Measurements from ENCODE around the gene RELT.
A peak's percentile ranks its signal among the peaks of the same experiment; 100 is the strongest.

RELT gene

GRCh38 chr11:73376160-73376802, at the start of gene RELT:
RELT (plus strand) TSS chr11:73376399; CDS start chr11:73389137, 12,738 bp downstream.
- DNase-seq, result peak; percentile 94

- DNase-seq, result no peak
Measured at GRCh38 chr11:73326929-73327811, 49.0 kb upstream of the RELT start.

GRCh38 chr11:73327812-73328364, 48.3 kb upstream of the RELT start:
- DNase-seq, result no peak

GRCh38 chr11:73330569-73331093, 45.6 kb upstream of the RELT start:
- DNase-seq, result no peak

GRCh38 chr11:73331138-73331916, 44.9 kb upstream of the RELT start:
- DNase-seq, result no peak

- DNase-seq, result no peak
Measured at GRCh38 chr11:73333173-73333572, 43.0 kb upstream of the RELT start.

- no peak for DNase-seq
Measured at GRCh38 chr11:73333640-73334383, 42.4 kb upstream of the RELT start.

- DNase-seq, result no peak
Measured at GRCh38 chr11:73334384-73335203, 41.6 kb upstream of the RELT start.

GRCh38 chr11:73335204-73335923, 40.8 kb upstream of the RELT start:
- peak; percentile 84 for DNase-seq

GRCh38 chr11:73337846-73338245, 38.4 kb upstream of the RELT start:
- no peak for DNase-seq

- no peak for DNase-seq
Measured at GRCh38 chr11:73338279-73338678, 37.9 kb upstream of the RELT start.

- no peak for DNase-seq
Measured at GRCh38 chr11:73340164-73340563, 36.0 kb upstream of the RELT start.

- no peak for DNase-seq
Measured at GRCh38 chr11:73342633-73343032, 33.6 kb upstream of the RELT start.

- DNase-seq, result no peak
Measured at GRCh38 chr11:73343076-73343873, 32.9 kb upstream of the RELT start.

GRCh38 chr11:73344191-73344607, 32.0 kb upstream of the RELT start:
- DNase-seq, result no peak

GRCh38 chr11:73345481-73346160, 30.6 kb upstream of the RELT start:
- no peak for DNase-seq

GRCh38 chr11:73346186-73346935, 29.8 kb upstream of the RELT start:
- DNase-seq, result no peak

GRCh38 chr11:73347067-73347466, 29.1 kb upstream of the RELT start:
- no peak for DNase-seq

All from CD4-positive, alpha-beta T cell treated with Interleukin-17A for 4 hours (primary cell).